Measurements from ENCODE around the gene CHKA.

DNA sequence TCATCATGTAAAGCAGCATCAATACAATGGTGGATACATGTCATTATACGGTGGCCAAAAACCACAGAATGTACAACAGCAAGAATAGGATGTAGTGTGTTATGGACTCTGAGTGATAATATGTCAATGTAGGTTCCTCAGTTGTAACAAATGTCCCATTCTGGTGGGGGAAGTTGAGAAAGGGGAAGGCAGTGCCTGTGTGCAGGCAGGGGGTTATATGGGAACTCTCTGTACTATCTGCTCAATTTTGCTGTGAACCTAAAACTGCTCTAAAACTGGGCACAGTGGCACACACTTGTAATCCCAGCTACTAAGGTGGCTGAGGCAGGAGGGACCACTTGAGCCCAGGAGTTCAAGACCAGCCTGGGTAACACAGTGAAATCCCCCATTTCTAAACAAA is 5.9 kb downstream of the CHKA start:
- TF ChIP-seq CTCF (IDR thresholded peaks at IDR 0.05) (no peak), POLR2A (IDR thresholded peaks at IDR 0.05) (peak in 1 of 3 donors; percentile 14)

Measured in body of pancreas (tissue), 4 donors.